Gastrocnemius medialis (tissue), 4 donors: Measurements from ENCODE around the gene COBL.

Experiments
- POLR2A ChIP-seq, 2 donors: fragments of 450-650 bp; IDR thresholded peaks; one replicate each; pipeline ENCODE4 v1.6.1; 2017; ENCODE audit warnings: antibody characterized with exemption in 2 of 2, mild to moderate bottlenecking in 2 of 2, moderate library complexity in 2 of 2
- TF ChIP-seq, protein P1 (sequence below), 5 experiments: fragments of 450-650 bp in 3 of 5; fragments of 200-600 bp in 2 of 5; sonication (generic) in 2 of 5; IDR thresholded peaks in 4 of 5; conservative IDR thresholded peaks in 1 of 5; 1 replicate in 4 of 5; 2 replicates in 1 of 5; pipeline ENCODE4 v1.5.1; 2016 to 2019; ENCODE audit warnings: antibody characterized with exemption in 5 of 5, mild to moderate bottlenecking in 3 of 5, moderate library complexity in 3 of 5

DNA sequence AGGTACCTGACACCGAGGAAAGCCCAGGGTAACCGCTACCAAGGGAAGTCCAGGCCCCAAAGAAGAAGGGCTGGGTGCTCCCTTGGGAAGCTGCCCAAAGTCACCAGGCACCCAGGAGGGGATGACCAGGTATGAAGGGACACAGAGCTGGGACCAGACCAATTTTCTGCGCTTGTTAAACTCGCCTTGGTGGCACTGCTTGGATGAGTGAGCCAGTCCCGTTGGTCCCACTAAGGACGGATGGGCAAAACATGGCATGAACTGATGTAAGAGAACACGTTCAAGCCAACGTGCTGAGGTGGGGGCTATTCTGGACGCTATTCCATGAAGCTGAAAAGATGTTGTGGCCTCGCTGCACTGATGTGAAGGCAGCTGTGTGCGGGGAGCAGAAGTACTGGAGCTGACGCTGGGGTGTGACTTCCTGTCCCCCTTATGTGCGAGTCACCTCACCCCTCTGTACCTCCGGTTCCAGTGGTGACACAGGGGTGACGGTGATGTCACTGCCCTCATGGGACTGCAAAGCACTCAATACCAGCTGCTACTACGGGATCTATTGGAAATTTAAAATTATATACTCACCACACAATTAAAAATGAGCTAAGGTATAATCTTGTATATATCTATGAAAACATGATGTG is 73.6 kb downstream of the COBL start:
- TF ChIP-seq POLR2A (IDR thresholded peaks at IDR 0.05), result no peak
- TF ChIP-seq, protein P1, sequence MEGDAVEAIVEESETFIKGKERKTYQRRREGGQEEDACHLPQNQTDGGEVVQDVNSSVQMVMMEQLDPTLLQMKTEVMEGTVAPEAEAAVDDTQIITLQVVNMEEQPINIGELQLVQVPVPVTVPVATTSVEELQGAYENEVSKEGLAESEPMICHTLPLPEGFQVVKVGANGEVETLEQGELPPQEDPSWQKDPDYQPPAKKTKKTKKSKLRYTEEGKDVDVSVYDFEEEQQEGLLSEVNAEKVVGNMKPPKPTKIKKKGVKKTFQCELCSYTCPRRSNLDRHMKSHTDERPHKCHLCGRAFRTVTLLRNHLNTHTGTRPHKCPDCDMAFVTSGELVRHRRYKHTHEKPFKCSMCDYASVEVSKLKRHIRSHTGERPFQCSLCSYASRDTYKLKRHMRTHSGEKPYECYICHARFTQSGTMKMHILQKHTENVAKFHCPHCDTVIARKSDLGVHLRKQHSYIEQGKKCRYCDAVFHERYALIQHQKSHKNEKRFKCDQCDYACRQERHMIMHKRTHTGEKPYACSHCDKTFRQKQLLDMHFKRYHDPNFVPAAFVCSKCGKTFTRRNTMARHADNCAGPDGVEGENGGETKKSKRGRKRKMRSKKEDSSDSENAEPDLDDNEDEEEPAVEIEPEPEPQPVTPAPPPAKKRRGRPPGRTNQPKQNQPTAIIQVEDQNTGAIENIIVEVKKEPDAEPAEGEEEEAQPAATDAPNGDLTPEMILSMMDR (IDR thresholded peaks at IDR 0.05 in 4 of 5, conservative IDR thresholded peaks at IDR 0.05 in 1 of 5), result no peak
